A549 treated with CORT108297 at 1 μM for 4 hours (cell line): ENCODE results near the gene TNFAIP8L2. TPM values are rescaled to one million over a fixed set of nuclear protein-coding genes. Genes with fewer than 3 reads are reported as not detected.

Experiments
- total RNA-seq: library from RNA; stranded (reverse); fragments of 200-300 nt; extraction: Qiagen RNA extraction; gene quantifications from 5 replicates; pipeline ENCODE4 v1.2.3, GENCODE V29; 2022

Gene TNFAIP8L2
- not detected in 5 replicates for total RNA-seq

GRCh38 chr1:151156515-151156819 lies at the start of gene TNFAIP8L2:
Gene TNFAIP8L2, plus strand, starts transcription at chr1:151156649. Its CDS starts 2,049 bp downstream, at chr1:151158698.

GRCh38 chr1:151146412-151147131 lies 9.9 kb upstream of the TNFAIP8L2 start, which contains the start of gene SEMA6C:
Gene SEMA6C, minus strand, starts transcription at chr1:151146631. Its CDS starts 4,010 bp downstream, at chr1:151142621.

GRCh38 chr1:151165738-151166504 lies 9.5 kb downstream of the TNFAIP8L2 start, which contains the start of the genes LYSMD1 and SCNM1:
Gene LYSMD1, minus strand, starts transcription at chr1:151165902. Its CDS starts 644 bp downstream, at chr1:151165258.
Gene SCNM1, plus strand, starts transcription at chr1:151166144. Its CDS starts 9 bp downstream, at chr1:151166153.

GRCh38 chr1:151175863-151176262 lies 19.4 kb downstream of the TNFAIP8L2 start, which contains the start of gene TMOD4:
Gene TMOD4, minus strand, starts transcription at chr1:151175981. Its CDS starts 1,106 bp downstream, at chr1:151174875.

GRCh38 chr1:151189637-151190445 lies 33.4 kb downstream of the TNFAIP8L2 start, which contains the start of gene VPS72:
Gene VPS72, minus strand, starts transcription at chr1:151190197. Its CDS starts 76 bp downstream, at chr1:151190121.

GRCh38 chr1:151198254-151199127 lies 42.0 kb downstream of the TNFAIP8L2 start, which contains the start of gene PIP5K1A:
Gene PIP5K1A, plus strand, starts transcription at chr1:151198552. Its CDS starts 445 bp downstream, at chr1:151198997.

Other genes with a start within 250 kb of the TNFAIP8L2 start
- gene SETDB1, start 230.3 kb upstream of the TNFAIP8L2 start, total RNA-seq, result 20.7 to 27.7 TPM (median 23.5 TPM) in 5 replicates
- gene CERS2, start 181.8 kb upstream of the TNFAIP8L2 start, total RNA-seq, result 249 to 260 TPM (median 254 TPM) in 5 replicates
- gene ANXA9, start 174.4 kb upstream of the TNFAIP8L2 start, total RNA-seq, result 0.63 to 1.1 TPM (median 0.85 TPM) in 5 replicates
- gene MINDY1, start 149.7 kb upstream of the TNFAIP8L2 start, total RNA-seq, result 2.9 to 3.6 TPM (median 3.3 TPM) in 5 replicates
- gene PRUNE1, start 148.2 kb upstream of the TNFAIP8L2 start, total RNA-seq, result 11.9 to 16.0 TPM (median 14.8 TPM) in 5 replicates
- 0.07 to 0.12 TPM (median 0.07 TPM) in 5 replicates for gene BNIPL, start 120.1 kb upstream of the TNFAIP8L2 start, total RNA-seq
- 5.8 to 8.9 TPM (median 7.1 TPM) in 5 replicates for gene C1orf56, start 108.9 kb upstream of the TNFAIP8L2 start, total RNA-seq
- 71.6 to 85.1 TPM (median 74.0 TPM) in 5 replicates for gene CDC42SE1, start 97.0 kb upstream of the TNFAIP8L2 start, total RNA-seq
- gene MLLT11, start 96.3 kb upstream of the TNFAIP8L2 start, total RNA-seq, result 14.5 to 18.8 TPM (median 17.8 TPM) in 5 replicates
- gene GABPB2, start 85.9 kb upstream of the TNFAIP8L2 start, total RNA-seq, result 2.7 to 3.9 TPM (median 3.5 TPM) in 5 replicates
- 1.3 to 2.5 TPM (median 1.9 TPM) in 5 replicates for gene SEMA6C, start 10.0 kb upstream of the TNFAIP8L2 start, total RNA-seq
- 5.3 to 7.5 TPM (median 6.6 TPM) in 5 replicates for gene LYSMD1, start 9.3 kb downstream of the TNFAIP8L2 start, total RNA-seq
- 44.0 to 49.0 TPM (median 44.9 TPM) in 5 replicates for gene SCNM1, start 9.5 kb downstream of the TNFAIP8L2 start, total RNA-seq
- gene TMOD4, start 19.3 kb downstream of the TNFAIP8L2 start, total RNA-seq, result 0.30 to 0.46 TPM (median 0.35 TPM) in 4 of 5 replicates, not detected in the other
- 39.9 to 66.6 TPM (median 45.1 TPM) in 5 replicates for gene VPS72, start 33.5 kb downstream of the TNFAIP8L2 start, total RNA-seq
- gene PIP5K1A, start 41.9 kb downstream of the TNFAIP8L2 start, total RNA-seq, result 42.3 to 54.3 TPM (median 44.7 TPM) in 5 replicates
- gene PSMD4, start 98.1 kb downstream of the TNFAIP8L2 start, total RNA-seq, result 172 to 208 TPM (median 186 TPM) in 5 replicates
- 11.8 to 15.3 TPM (median 14.0 TPM) in 5 replicates for gene ZNF687, start 125.7 kb downstream of the TNFAIP8L2 start, total RNA-seq
- 24.1 to 27.9 TPM (median 26.2 TPM) in 5 replicates for gene PI4KB, start 170.8 kb downstream of the TNFAIP8L2 start, total RNA-seq
- 23.7 to 28.4 TPM (median 25.6 TPM) in 5 replicates for gene RFX5, start 190.6 kb downstream of the TNFAIP8L2 start, total RNA-seq
- 5.9 to 8.4 TPM (median 6.1 TPM) in 5 replicates for gene SELENBP1, start 216.1 kb downstream of the TNFAIP8L2 start, total RNA-seq
- gene PSMB4, start 242.9 kb downstream of the TNFAIP8L2 start, total RNA-seq, result 362 to 444 TPM (median 420 TPM) in 5 replicates